A549 (cell line): ENCODE data around the gene CLPSL1. TPM values are rescaled to one million over a fixed set of nuclear protein-coding genes. Genes with fewer than 3 reads are reported as not detected.

ENCODE experiments used
- ATAC-seq, 2 experiments: fragments of 200-7000 bp in 1 of 2; fragments of >200 bp in 1 of 2; cut with Nextera tagmentation in 1 of 2; cut with Tn5 transposase in 1 of 2; 3 replicates each; pipeline versions ENCODE4 v1.8.0 to v1.9.1; 2018 to 2020; ENCODE audit warnings: mild to moderate bottlenecking in 1 of 2, moderate library complexity in 1 of 2
- CTCF ChIA-PET: fragments of 300-600 bp; sonication (Branson Sonifier 250); formaldehyde crosslinking; extraction: SDS; loops from one replicate; lab custom pipeline; 2021; ENCODE audit warnings: antibody characterized with exemption, inconsistent platforms; lab: Yijun Ruan, JAX
- POLR2A ChIA-PET: fragments of 350-600 bp; formaldehyde crosslinking; extraction: SDS; loops from one replicate; lab custom pipeline; 2021; ENCODE audit warnings: antibody characterized with exemption, inconsistent platforms; lab: Yijun Ruan, JAX
- DNase-seq, 2 experiments: peaks; one replicate each; pipeline versions ENCODE4 v3.0.0 to v3.0.0-alpha.2; 2011 to 2016; ENCODE audit warnings: low read depth in 1 of 2, low spot score in 1 of 2
- FAIRE-seq: peaks from 2 replicates; lab custom pipeline; 2011; peaks lifted over from hg19 to GRCh38; lab: Jason Lieb, UNC
- H3K27ac ChIP-seq, 2 experiments: fragments of >200 bp; sonication (Bioruptor Twin); formaldehyde crosslinking; 3 replicates each; pipeline ENCODE4 v1.5.1; 2016 to 2017
- H3K4me1 ChIP-seq: fragments of >200 bp; sonication (Bioruptor Twin); formaldehyde crosslinking; 3 replicates; pipeline ENCODE4 v1.6.1; 2016
- H3K4me2 ChIP-seq: fragments of >200 bp; sonication (Bioruptor Twin); formaldehyde crosslinking; 3 replicates; pipeline ENCODE4 v1.6.1; 2016
- H3K4me3 ChIP-seq: fragments of >200 bp; sonication (Bioruptor Twin); formaldehyde crosslinking; 3 replicates; pipeline ENCODE4 v1.5.1; 2016
- H3K9me3 ChIP-seq: fragments of >200 bp; sonication (Bioruptor Twin); formaldehyde crosslinking; 3 replicates; pipeline ENCODE4 v1.6.1; 2016
- BHLHE40 ChIP-seq: IDR thresholded peaks from 2 replicates; pipeline ENCODE4 v1.6.1; 2012; ENCODE audit warnings: low read depth, low read length, inconsistent platforms
- CBX2 ChIP-seq: fragments of 200-600 bp; sonication (generic); IDR thresholded peaks from 2 replicates; pipeline ENCODE4 v1.6.1; 2016; ENCODE audit warnings: low read depth, mild to moderate bottlenecking, borderline replicate concordance
- CBX8 ChIP-seq: fragments of 200-600 bp; sonication (generic); IDR thresholded peaks from 2 replicates; pipeline ENCODE4 v1.6.1; 2016
- EP300 ChIP-seq, 2 experiments: fragments of >200 bp; sonication (Bioruptor Twin); formaldehyde crosslinking; IDR thresholded peaks; 2 replicates in 1 of 2; 3 replicates in 1 of 2; pipeline ENCODE4 v1.6.1; 2016 to 2017
- FOSB ChIP-seq: fragments of 250-450 bp; sonication (Bioruptor Pico); IDR thresholded peaks from 2 replicates; pipeline ENCODE4 v1.5.0; 2020; ENCODE audit warnings: mild to moderate bottlenecking, moderate library complexity
- FOSL2 ChIP-seq, 2 experiments: fragments of 450-650 bp in 1 of 2; fragments of >200 bp in 1 of 2; sonication (Bioruptor Twin) in 1 of 2; formaldehyde crosslinking; IDR thresholded peaks; 2 replicates each; pipeline versions ENCODE4 v1.5.0 to v1.6.1; 2016 to 2020; ENCODE audit warnings: mild to moderate bottlenecking in 1 of 2, moderate library complexity in 1 of 2
- GATA3 ChIP-seq: IDR thresholded peaks from 2 replicates; pipeline ENCODE4 v1.6.1; 2012; ENCODE audit warnings: borderline replicate concordance
- HOXB5 ChIP-seq: fragments of 250-450 bp; sonication (Bioruptor Pico); IDR thresholded peaks from 2 replicates; pipeline ENCODE4 v1.5.0; 2020; ENCODE audit warnings: mild to moderate bottlenecking, moderate library complexity
- JUN ChIP-seq, 2 experiments: fragments of >200 bp; sonication (Bioruptor Twin); formaldehyde crosslinking; IDR thresholded peaks; 2 replicates in 1 of 2; 3 replicates in 1 of 2; pipeline ENCODE4 v1.6.1; 2016 to 2017
- JUNB ChIP-seq: fragments of >200 bp; sonication (Bioruptor Twin); formaldehyde crosslinking; IDR thresholded peaks from 2 replicates; pipeline ENCODE4 v1.6.1; 2016
- KDM5A ChIP-seq: fragments of 200-600 bp; sonication (generic); IDR thresholded peaks from 2 replicates; pipeline ENCODE4 v1.6.1; 2016; ENCODE audit warnings: antibody characterized with exemption, mild to moderate bottlenecking
- NFE2L2 ChIP-seq: fragments of 150-350 bp; conservative IDR thresholded peaks from 2 replicates; pipeline ENCODE4 v1.6.1; 2014; ENCODE audit warnings: low read length
- PHF8 ChIP-seq: fragments of 200-600 bp; sonication (generic); IDR thresholded peaks from 2 replicates; pipeline ENCODE4 v1.6.1; 2016; ENCODE audit warnings: low read depth, mild to moderate bottlenecking, antibody characterized with exemption, moderate library complexity, borderline replicate concordance
- POLR2A ChIP-seq: IDR thresholded peaks from 2 replicates; pipeline ENCODE4 v1.6.1; 2012; ENCODE audit warnings: mild to moderate bottlenecking, low read length
- RAD21 ChIP-seq, 2 experiments: fragments of >200 bp in 1 of 2; sonication (Bioruptor Twin) in 1 of 2; formaldehyde crosslinking in 1 of 2; IDR thresholded peaks in 1 of 2; conservative IDR thresholded peaks in 1 of 2; 2 replicates in 1 of 2; 3 replicates in 1 of 2; pipeline ENCODE4 v1.6.1; 2012 to 2018; ENCODE audit warnings: inconsistent platforms in 1 of 2
- RARB ChIP-seq: fragments of 250-450 bp; sonication (Bioruptor Pico); IDR thresholded peaks from 2 replicates; pipeline ENCODE4 v1.8.0; 2021; ENCODE audit warnings: mild to moderate bottlenecking, moderate library complexity
- RNF2 ChIP-seq: fragments of 200-600 bp; sonication (generic); IDR thresholded peaks from 2 replicates; pipeline ENCODE4 v1.6.1; 2016; ENCODE audit warnings: low read depth, mild to moderate bottlenecking, antibody characterized with exemption, moderate library complexity, borderline replicate concordance
- SMC3 ChIP-seq: fragments of >200 bp; sonication (Bioruptor Twin); formaldehyde crosslinking; IDR thresholded peaks from 3 replicates; pipeline ENCODE4 v1.6.1; 2018; ENCODE audit warnings: inconsistent platforms
- SREBF2 ChIP-seq: fragments of 450-650 bp; IDR thresholded peaks from 2 replicates; pipeline ENCODE4 v1.6.1; 2014; ENCODE audit warnings: mild to moderate bottlenecking, moderate library complexity
- TFCP2L1 ChIP-seq: fragments of 250-450 bp; sonication (Bioruptor Pico); IDR thresholded peaks from 2 replicates; pipeline ENCODE4 v1.5.0; 2021; ENCODE audit warnings: mild to moderate bottlenecking
- TP53 ChIP-seq: fragments of 250-450 bp; sonication (Bioruptor Pico); IDR thresholded peaks from 2 replicates; pipeline ENCODE4 v1.5.0; 2021; ENCODE audit warnings: mild to moderate bottlenecking, moderate library complexity
- ZC3H11A ChIP-seq: fragments of 450-650 bp; IDR thresholded peaks from 2 replicates; pipeline ENCODE4 v1.6.1; 2014; ENCODE audit warnings: antibody characterized with exemption, mild to moderate bottlenecking
- ZNF302 ChIP-seq: fragments of 250-450 bp; sonication (Bioruptor Pico); IDR thresholded peaks from 2 replicates; pipeline ENCODE4 v1.9.0; 2021; ENCODE audit warnings: inconsistent platforms, mild to moderate bottlenecking, moderate library complexity
- WGBS: methylation state at CpG from one replicate; pipeline ENCODE4 v1.1.6; 2017; ENCODE audit errors: missing lambda C conversion rate; 5-methylcytosine and 5-hydroxymethylcytosine counted together
- polyA plus RNA-seq, 4 experiments: library from polyadenylated mRNA; depleted of rRNA in 3 of 4; stranded (reverse); fragments of >200 nt; fragmentation: RNase III in 1 of 4; extraction: RNeasy Plus Mini Kit Qiagen cat#74134 plus additional on column Dnase treatment in 1 of 4; gene quantifications; 2 replicates in 3 of 4; 3 replicates in 1 of 4; pipeline ENCODE4 v1.2.3, GENCODE V29; 2011 to 2017
- TF ChIP-seq, protein P1 (sequence below): fragments of 250-450 bp; sonication (Bioruptor Pico); IDR thresholded peaks from 2 replicates; pipeline ENCODE4 v1.5.0; 2020; ENCODE audit warnings: low read depth, mild to moderate bottlenecking, moderate library complexity
- TF ChIP-seq, protein P2 (sequence below): fragments of >200 bp; sonication (Bioruptor Twin); formaldehyde crosslinking; IDR thresholded peaks from 2 replicates; pipeline ENCODE4 v1.6.1; 2016
- TF ChIP-seq, protein P3 (sequence below): fragments of 200-600 bp; sonication (generic); IDR thresholded peaks from 2 replicates; pipeline ENCODE4 v1.6.1; 2016; ENCODE audit warnings: antibody characterized with exemption, mild to moderate bottlenecking, moderate library complexity
- TF ChIP-seq, protein P4 (sequence below): IDR thresholded peaks from 2 replicates; pipeline ENCODE4 v1.6.1; 2012; ENCODE audit warnings: low read depth, borderline replicate concordance
- TF ChIP-seq, protein P5 (sequence below): fragments of >200 bp; sonication (Bioruptor Twin); formaldehyde crosslinking; IDR thresholded peaks from 3 replicates; pipeline ENCODE4 v1.5.1; 2016
- TF ChIP-seq, protein P6 (sequence below): fragments of 150-350 bp; IDR thresholded peaks from 2 replicates; pipeline ENCODE4 v1.6.1; 2014; ENCODE audit warnings: low read depth, mild to moderate bottlenecking, low read length

The CLPSL1 gene
- polyA plus RNA-seq, 2 of the 4 experiments (the other 2 are of a cell fraction) = not detected

DNA sequence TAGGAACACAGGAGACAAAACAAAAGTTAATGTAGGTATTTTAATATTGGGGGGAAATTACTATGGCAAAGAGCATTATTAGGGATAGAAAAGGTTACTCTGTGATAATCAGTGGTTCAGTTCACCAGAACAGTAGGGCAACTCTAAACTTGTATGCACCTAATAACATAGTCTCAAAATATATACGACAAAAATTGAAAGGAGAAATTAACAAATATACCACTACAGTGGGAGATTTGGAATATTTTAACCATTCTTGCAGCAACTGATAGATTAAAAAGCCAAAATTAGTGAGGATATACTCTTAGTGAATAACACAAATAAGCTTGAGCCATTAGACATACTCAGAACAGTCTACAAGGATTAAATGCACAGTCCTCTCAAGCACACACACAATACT, 32.9 kb upstream of the CLPSL1 start (continued):
- TF ChIP-seq, protein P1, sequence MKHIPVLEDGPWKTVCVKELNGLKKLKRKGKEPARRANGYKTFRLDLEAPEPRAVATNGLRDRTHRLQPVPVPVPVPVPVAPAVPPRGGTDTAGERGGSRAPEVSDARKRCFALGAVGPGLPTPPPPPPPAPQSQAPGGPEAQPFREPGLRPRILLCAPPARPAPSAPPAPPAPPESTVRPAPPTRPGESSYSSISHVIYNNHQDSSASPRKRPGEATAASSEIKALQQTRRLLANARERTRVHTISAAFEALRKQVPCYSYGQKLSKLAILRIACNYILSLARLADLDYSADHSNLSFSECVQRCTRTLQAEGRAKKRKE (CRISPR knock-in tag) = no peak
- TF ChIP-seq EP300 (IDR thresholded peaks at IDR 0.05) (no peak), RAD21 (conservative IDR thresholded peaks at IDR 0.05 in 1 of 2, IDR thresholded peaks at IDR 0.05 in 1 of 2) (no peak), GATA3 (no peak), RARB (CRISPR knock-in tag) (no peak)

DNA sequence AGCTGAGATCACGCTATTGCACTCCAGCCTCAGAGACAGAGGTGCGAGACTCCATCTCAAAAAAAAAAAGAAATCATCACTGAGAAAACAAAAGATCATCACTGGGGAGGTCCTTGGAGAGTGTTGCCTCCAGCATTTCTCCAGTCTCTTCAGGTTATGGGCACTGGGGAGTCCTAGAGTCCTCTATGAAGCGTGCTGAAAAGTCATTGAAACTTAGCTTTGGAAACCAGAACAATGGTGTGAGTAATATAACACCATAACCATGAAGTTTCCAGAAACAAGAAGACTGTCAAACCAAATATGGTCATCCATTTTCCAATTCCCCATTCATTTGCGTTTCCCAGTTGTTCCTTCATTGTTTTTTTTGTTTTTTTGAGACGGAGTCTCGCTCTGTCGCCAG, 30.3 kb upstream of the CLPSL1 start:
- POLR2A ChIA-PET = no interaction called here
- no peak overlapping the region for H3K4me3 ChIP-seq
- no peak for TF ChIP-seq FOSL2 (IDR thresholded peaks at IDR 0.05)
- TF ChIP-seq FOSL2 (CRISPR knock-in tag; IDR thresholded peaks at IDR 0.05) = no peak
- TF ChIP-seq TFCP2L1 (CRISPR knock-in tag) = no peak
- TF ChIP-seq, protein P2, sequence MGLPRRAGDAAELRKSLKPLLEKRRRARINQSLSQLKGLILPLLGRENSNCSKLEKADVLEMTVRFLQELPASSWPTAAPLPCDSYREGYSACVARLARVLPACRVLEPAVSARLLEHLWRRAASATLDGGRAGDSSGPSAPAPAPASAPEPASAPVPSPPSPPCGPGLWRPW = no peak
- TF ChIP-seq RNF2 = no peak
- no peak for TF ChIP-seq GATA3
- no peak for TF ChIP-seq FOSB (CRISPR knock-in tag)
- TF ChIP-seq, protein P3, sequence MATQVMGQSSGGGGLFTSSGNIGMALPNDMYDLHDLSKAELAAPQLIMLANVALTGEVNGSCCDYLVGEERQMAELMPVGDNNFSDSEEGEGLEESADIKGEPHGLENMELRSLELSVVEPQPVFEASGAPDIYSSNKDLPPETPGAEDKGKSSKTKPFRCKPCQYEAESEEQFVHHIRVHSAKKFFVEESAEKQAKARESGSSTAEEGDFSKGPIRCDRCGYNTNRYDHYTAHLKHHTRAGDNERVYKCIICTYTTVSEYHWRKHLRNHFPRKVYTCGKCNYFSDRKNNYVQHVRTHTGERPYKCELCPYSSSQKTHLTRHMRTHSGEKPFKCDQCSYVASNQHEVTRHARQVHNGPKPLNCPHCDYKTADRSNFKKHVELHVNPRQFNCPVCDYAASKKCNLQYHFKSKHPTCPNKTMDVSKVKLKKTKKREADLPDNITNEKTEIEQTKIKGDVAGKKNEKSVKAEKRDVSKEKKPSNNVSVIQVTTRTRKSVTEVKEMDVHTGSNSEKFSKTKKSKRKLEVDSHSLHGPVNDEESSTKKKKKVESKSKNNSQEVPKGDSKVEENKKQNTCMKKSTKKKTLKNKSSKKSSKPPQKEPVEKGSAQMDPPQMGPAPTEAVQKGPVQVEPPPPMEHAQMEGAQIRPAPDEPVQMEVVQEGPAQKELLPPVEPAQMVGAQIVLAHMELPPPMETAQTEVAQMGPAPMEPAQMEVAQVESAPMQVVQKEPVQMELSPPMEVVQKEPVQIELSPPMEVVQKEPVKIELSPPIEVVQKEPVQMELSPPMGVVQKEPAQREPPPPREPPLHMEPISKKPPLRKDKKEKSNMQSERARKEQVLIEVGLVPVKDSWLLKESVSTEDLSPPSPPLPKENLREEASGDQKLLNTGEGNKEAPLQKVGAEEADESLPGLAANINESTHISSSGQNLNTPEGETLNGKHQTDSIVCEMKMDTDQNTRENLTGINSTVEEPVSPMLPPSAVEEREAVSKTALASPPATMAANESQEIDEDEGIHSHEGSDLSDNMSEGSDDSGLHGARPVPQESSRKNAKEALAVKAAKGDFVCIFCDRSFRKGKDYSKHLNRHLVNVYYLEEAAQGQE = no peak
- TF ChIP-seq CBX2 = no peak
- TF ChIP-seq ZNF302 = no peak
- TF ChIP-seq RARB (CRISPR knock-in tag) = no peak
- TF ChIP-seq HOXB5 (CRISPR knock-in tag) = no peak
- TF ChIP-seq, protein P4, sequence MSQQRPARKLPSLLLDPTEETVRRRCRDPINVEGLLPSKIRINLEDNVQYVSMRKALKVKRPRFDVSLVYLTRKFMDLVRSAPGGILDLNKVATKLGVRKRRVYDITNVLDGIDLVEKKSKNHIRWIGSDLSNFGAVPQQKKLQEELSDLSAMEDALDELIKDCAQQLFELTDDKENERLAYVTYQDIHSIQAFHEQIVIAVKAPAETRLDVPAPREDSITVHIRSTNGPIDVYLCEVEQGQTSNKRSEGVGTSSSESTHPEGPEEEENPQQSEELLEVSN = no peak
- TF ChIP-seq, all 56 proteins: peak for 0
- FAIRE-seq (no peak), ATAC-seq (no peak), DNase-seq (no peak)
- no peak overlapping the region for H3K4me2 ChIP-seq
- H3K4me1 ChIP-seq = no peaks in the 10 kb centered on the region
- 80% methylated on average over 7 of the region's 7 CpGs for WGBS
- CTCF ChIA-PET = interaction anchor here (1.5 kb wide), 2 partner anchors 11 to 15 kb away, joined by 3 to 6 read pairs; no protein-coding TSS in a partner anchor
- no peaks in the 10 kb centered on the region for H3K9me3 ChIP-seq
- no peak overlapping the region for H3K27ac ChIP-seq

DNA sequence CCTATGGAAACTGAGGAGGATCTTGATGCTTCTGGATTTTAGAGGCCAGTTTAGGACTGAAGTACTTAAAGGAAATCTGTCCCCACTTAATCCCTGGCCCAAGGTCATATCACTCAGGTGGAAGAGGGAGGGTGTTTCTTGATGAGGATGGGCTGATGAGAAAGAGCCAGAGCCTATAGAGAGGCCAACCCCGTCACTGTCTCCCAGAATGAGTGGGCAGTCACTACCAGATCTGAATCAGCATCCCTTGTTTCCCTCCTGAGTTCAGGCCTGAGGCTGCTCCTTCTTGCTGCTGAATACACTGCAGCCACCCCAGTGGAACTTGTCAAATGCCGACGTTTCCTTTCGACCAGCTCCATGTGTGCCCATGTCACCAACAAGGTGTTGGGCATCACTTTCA, 29.2 kb upstream of the CLPSL1 start:
- Histone ChIP-seq H3K27ac (no peak overlapping the region), H3K4me3 (no peak overlapping the region), H3K4me2 (no peak overlapping the region), H3K9me3 (no peaks in the 10 kb centered on the region), H3K4me1 (no peaks in the 10 kb centered on the region)
- no peak for DNase-seq
- no peak for ATAC-seq
- CTCF ChIA-PET = interaction anchor here (1.4 to 1.5 kb wide), 2 partner anchors 14 to 16 kb away, joined by 5 to 6 read pairs; no protein-coding TSS in a partner anchor
- POLR2A ChIA-PET = no interaction called here
- FAIRE-seq = no peak
- WGBS = 33% methylated on average over 3 of the region's 4 CpGs
- TF ChIP-seq JUNB (no peak), POLR2A (no peak), BHLHE40 (no peak), SMC3 (no peak), NFE2L2 (no peak), KDM5A (no peak), JUN (IDR thresholded peaks at IDR 0.05) (no peak), RAD21 (conservative IDR thresholded peaks at IDR 0.05 in 1 of 2, IDR thresholded peaks at IDR 0.05 in 1 of 2) (no peak), FOSB (CRISPR knock-in tag) (no peak), GATA3 (no peak), TP53 (CRISPR knock-in tag) (no peak), ZC3H11A (no peak), TFCP2L1 (CRISPR knock-in tag) (no peak), SREBF2 (no peak), HOXB5 (CRISPR knock-in tag) (no peak), CBX8 (no peak), PHF8 (no peak)
- TF ChIP-seq, protein P5, sequence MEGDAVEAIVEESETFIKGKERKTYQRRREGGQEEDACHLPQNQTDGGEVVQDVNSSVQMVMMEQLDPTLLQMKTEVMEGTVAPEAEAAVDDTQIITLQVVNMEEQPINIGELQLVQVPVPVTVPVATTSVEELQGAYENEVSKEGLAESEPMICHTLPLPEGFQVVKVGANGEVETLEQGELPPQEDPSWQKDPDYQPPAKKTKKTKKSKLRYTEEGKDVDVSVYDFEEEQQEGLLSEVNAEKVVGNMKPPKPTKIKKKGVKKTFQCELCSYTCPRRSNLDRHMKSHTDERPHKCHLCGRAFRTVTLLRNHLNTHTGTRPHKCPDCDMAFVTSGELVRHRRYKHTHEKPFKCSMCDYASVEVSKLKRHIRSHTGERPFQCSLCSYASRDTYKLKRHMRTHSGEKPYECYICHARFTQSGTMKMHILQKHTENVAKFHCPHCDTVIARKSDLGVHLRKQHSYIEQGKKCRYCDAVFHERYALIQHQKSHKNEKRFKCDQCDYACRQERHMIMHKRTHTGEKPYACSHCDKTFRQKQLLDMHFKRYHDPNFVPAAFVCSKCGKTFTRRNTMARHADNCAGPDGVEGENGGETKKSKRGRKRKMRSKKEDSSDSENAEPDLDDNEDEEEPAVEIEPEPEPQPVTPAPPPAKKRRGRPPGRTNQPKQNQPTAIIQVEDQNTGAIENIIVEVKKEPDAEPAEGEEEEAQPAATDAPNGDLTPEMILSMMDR = no peak
- TF ChIP-seq, protein P6, sequence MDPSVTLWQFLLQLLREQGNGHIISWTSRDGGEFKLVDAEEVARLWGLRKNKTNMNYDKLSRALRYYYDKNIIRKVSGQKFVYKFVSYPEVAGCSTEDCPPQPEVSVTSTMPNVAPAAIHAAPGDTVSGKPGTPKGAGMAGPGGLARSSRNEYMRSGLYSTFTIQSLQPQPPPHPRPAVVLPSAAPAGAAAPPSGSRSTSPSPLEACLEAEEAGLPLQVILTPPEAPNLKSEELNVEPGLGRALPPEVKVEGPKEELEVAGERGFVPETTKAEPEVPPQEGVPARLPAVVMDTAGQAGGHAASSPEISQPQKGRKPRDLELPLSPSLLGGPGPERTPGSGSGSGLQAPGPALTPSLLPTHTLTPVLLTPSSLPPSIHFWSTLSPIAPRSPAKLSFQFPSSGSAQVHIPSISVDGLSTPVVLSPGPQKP = no peak
